B cell (primary cell): ENCODE data around the gene CCDC78. TPM values are rescaled to one million over a fixed set of nuclear protein-coding genes. Genes with fewer than 3 reads are reported as not detected.

Experiments
- ATAC-seq: fragments of 200-7000 bp; cut with Tn5 transposase; one replicate; pipeline ENCODE4 v1.10.0; 2021; ENCODE audit warnings: low read depth, mild to moderate bottlenecking, moderate number of reproducible peaks, moderate library complexity
- CTCF ChIA-PET: fragments of 350-600 bp; sonication (Branson Sonifier 250); formaldehyde crosslinking; loops from one replicate; lab custom pipeline; 2021; ENCODE audit warnings: antibody characterized with exemption, inconsistent platforms; lab: Charles Lee
- POLR2A ChIA-PET: fragments of 350-600 bp; sonication (Branson Sonifier 250); formaldehyde crosslinking; loops from one replicate; lab custom pipeline; 2021; ENCODE audit warnings: antibody characterized with exemption; lab: Charles Lee
- DNase-seq: peaks from one replicate; pipeline ENCODE4 v3.0.0; 2013
- H2AFZ ChIP-seq: 2 replicates; pipeline ENCODE4 v1.6.1; 2012; ENCODE audit warnings: mild to moderate bottlenecking, low read depth, low read length; ENCODE audit not compliant: insufficient read depth, poor library complexity, severe bottlenecking
- H3K27ac ChIP-seq, 2 donors: 1 replicate in 1 of 2; 2 replicates in 1 of 2; pipeline ENCODE4 v1.5.1; 2012 to 2013; ENCODE audit warnings: low read length in 2 of 2, mild to moderate bottlenecking in 2 of 2, moderate library complexity in 1 of 2
- H3K27me3 ChIP-seq, 4 experiments: fragments of 200-600 bp in 1 of 4; sonication (generic) in 1 of 4; replicated peaks in 1 of 4; 1 replicate in 2 of 4; 2 replicates in 2 of 4; pipeline versions ENCODE4 v1.6.1 to v1.7.0; 2013 to 2016; ENCODE audit warnings: low read length in 3 of 4, mild to moderate bottlenecking in 2 of 4, mixed read lengths in 1 of 4, moderate library complexity in 1 of 4; ENCODE audit not compliant: insufficient read depth in 4 of 4, control insufficient read depth in 3 of 4; ENCODE audit errors: control extremely low read depth in 1 of 4
- H3K36me3 ChIP-seq, 2 experiments: replicated peaks in 1 of 2; 1 replicate in 1 of 2; 2 replicates in 1 of 2; pipeline versions ENCODE4 v1.6.1 to v1.7.1; 2013; ENCODE audit warnings: low read length in 1 of 2; ENCODE audit not compliant: insufficient read depth in 2 of 2, control insufficient read depth in 1 of 2; ENCODE audit errors: control extremely low read depth in 1 of 2, extremely low read depth in 1 of 2
- H3K4me1 ChIP-seq, 2 donors: fragments of 200-600 bp in 1 of 2; sonication (generic) in 1 of 2; 1 replicate in 1 of 2; 2 replicates in 1 of 2; pipeline versions ENCODE4 v1.5.1 to v1.6.1; 2013 to 2017; ENCODE audit warnings: low read length in 2 of 2; ENCODE audit not compliant: control insufficient read depth in 2 of 2, insufficient read depth in 2 of 2
- H3K4me2 ChIP-seq: replicated peaks from 2 replicates; pipeline ENCODE3; 2012; ENCODE audit warnings: mild to moderate bottlenecking, low read depth, low read length; ENCODE audit not compliant: poor library complexity, severe bottlenecking
- H3K4me3 ChIP-seq, 5 experiments: fragments of 200-600 bp in 1 of 5; sonication (generic) in 1 of 5; 1 replicate in 3 of 5; 2 replicates in 2 of 5; pipeline versions ENCODE4 v1.5.1 to v1.7.0; 2011 to 2016; ENCODE audit warnings: low read length in 4 of 5, mild to moderate bottlenecking in 4 of 5, low read depth in 2 of 5, control low read depth in 1 of 5, moderate library complexity in 1 of 5; ENCODE audit not compliant: insufficient read depth in 1 of 5; ENCODE audit errors: control extremely low read depth in 1 of 5, extremely low read depth in 1 of 5
- H3K79me2 ChIP-seq: fragments of 200-600 bp; sonication (generic); one replicate; pipeline ENCODE4 v1.6.0; 2016; ENCODE audit warnings: low read length; ENCODE audit not compliant: control insufficient read depth, insufficient read depth
- H3K9ac ChIP-seq: fragments of 200-600 bp; sonication (generic); 2 replicates; pipeline ENCODE4 v1.6.1; 2017; ENCODE audit warnings: mild to moderate bottlenecking, low read length, moderate library complexity
- H3K9me3 ChIP-seq, 3 donors: one replicate each; pipeline versions ENCODE4 v1.6.1 to v1.7.1; 2013; ENCODE audit warnings: low read length in 2 of 3; ENCODE audit not compliant: control insufficient read depth in 2 of 3, insufficient read depth in 1 of 3; ENCODE audit errors: control extremely low read depth in 1 of 3
- H4K20me1 ChIP-seq: 2 replicates; pipeline ENCODE4 v1.6.0; 2012; ENCODE audit warnings: mild to moderate bottlenecking, low read length; ENCODE audit not compliant: insufficient read depth, control insufficient read depth, poor library complexity, severe bottlenecking
- H3K27ac Mint-ChIP-seq: one replicate; pipeline ENCODE4 v1.8.0; 2021; ENCODE audit warnings: mixed read lengths
- H3K27me3 Mint-ChIP-seq: one replicate; pipeline ENCODE4 v1.8.0; 2021; ENCODE audit warnings: mixed read lengths
- H3K4me1 Mint-ChIP-seq: one replicate; pipeline ENCODE4 v1.8.0; 2021; ENCODE audit warnings: mixed read lengths
- H3K4me3 Mint-ChIP-seq: one replicate; pipeline ENCODE4 v1.8.0; 2021; ENCODE audit warnings: mixed read lengths
- H3K9me3 Mint-ChIP-seq: one replicate; pipeline ENCODE4 v1.8.0; 2022; ENCODE audit warnings: mixed read lengths; ENCODE audit not compliant: insufficient read depth
- EZH2 ChIP-seq: IDR thresholded peaks from 2 replicates; pipeline ENCODE4 v1.6.1; 2012; ENCODE audit warnings: borderline replicate concordance, low read depth, mild to moderate bottlenecking, moderate library complexity, low read length; ENCODE audit not compliant: insufficient read depth, poor library complexity, severe bottlenecking
- WGBS: methylation state at CpG from one replicate; pipeline ENCODE4 v1.1.5; 2013; ENCODE audit warnings: missing lambda C conversion rate; ENCODE audit not compliant: insufficient coverage; 5-methylcytosine and 5-hydroxymethylcytosine counted together
- intact Hi-C: fragments of 100-400 bp; cut with micrococcal nuclease; formaldehyde crosslinking; loops from one replicate; pipeline ENCODE4 v1.10.0; 2022
- polyA plus RNA-seq: library from polyadenylated mRNA; depleted of rRNA; stranded (reverse); fragments of >200 nt; gene quantifications from 2 replicates; pipeline ENCODE4 v1.2.3, GENCODE V29; 2012
- total RNA-seq, 2 donors: library from RNA; stranded (reverse); fragments of 120-200 nt in 1 of 2; gene quantifications; 1 replicate in 1 of 2; 2 replicates in 1 of 2; pipeline versions ENCODE4 v1.2.3 to v1.2.4, GENCODE V29; 2013 to 2022
- TF ChIP-seq, protein P1 (sequence below): fragments of 200-600 bp; IDR thresholded peaks from one replicate; pipeline ENCODE4 v1.8.0; 2022; ENCODE audit warnings: antibody characterized with exemption, mild to moderate bottlenecking

CCDC78 gene
- total and polyA plus RNA-seq, 2 donors (not counting 1 experiment from before 2014, with no cell fraction given), result 11.8 to 34.2 TPM

DNA sequence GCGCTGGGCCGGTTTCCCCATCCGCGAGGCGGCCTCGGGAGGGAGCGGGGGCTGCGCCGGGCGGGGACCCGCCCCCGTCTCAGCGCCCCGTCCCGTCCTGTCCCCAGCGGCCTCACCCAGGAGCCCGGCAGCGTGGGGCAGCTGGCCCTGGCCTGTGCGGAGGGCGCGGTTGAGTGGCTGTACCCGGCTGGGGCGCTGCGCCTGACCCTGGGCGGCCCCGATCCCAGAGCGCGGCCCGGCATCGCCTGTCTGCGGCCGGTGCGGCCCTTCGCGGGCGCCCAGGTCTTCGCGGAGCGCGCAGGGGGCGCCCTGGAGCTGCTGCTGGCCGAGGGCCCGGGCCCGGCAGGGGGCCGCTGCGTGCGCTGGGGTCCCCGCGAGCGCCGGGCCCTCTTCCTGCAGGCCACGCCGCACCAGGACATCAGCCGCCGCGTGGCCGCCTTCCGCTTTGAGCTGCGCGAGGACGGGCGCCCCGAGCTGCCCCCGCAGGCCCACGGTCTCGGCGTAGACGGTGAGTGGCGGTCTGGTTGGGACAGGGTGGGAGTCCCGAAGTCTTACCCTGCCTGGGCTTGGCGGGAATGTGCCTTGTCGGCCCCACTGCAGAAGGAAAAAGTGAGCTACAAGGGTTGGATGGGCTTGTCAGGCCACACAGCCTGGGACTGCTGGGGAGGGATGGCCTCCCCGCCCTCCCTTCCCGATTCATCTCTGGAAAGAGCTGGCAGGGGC is 10.6 kb downstream of the CCDC78 start:
- Histone ChIP-seq H3K27ac (no peak overlapping the region), H3K9me3 (peaks cover 0 to 12% (median 0%) of the 10 kb centered on the region in 3 donors), H3K27me3 (peaks cover 0 to 36% (median 14%) of the 10 kb centered on the region in 4 experiments), H3K9ac (peak overlapping the region; percentile 61), H4K20me1 (peaks cover 11% of the 10 kb centered on the region), H2AFZ (peak overlapping the region; percentile 77), H3K36me3 (no peaks in the 10 kb centered on the region), H3K4me3 (peak overlapping the region in 4 of 5 experiments; percentile 8 to 61 (median 54)), H3K4me1 (peaks cover 21 to 34% of the 10 kb centered on the region in 2 donors), H3K4me2 (peak overlapping the region; percentile 95), H3K79me2 (no peaks in the 10 kb centered on the region)
- Mint-ChIP-seq H3K27ac (no peak overlapping the region), H3K9me3 (no peaks in the 10 kb centered on the region), H3K27me3 (peaks cover 10% of the 10 kb centered on the region), H3K4me1 (peaks cover 13% of the 10 kb centered on the region), H3K4me3 (peak overlapping the region; percentile 72)
- peak; percentile 8 for ATAC-seq
- intact Hi-C loops, result loop anchor here (5.0 kb wide), 1 partner anchor 257 kb away; the partner anchor contains the start of gene LMF1
- WGBS, result 2% methylated on average over 74 of the region's 74 CpGs
- peak; percentile 56 for DNase-seq
- ChIA-PET CTCF (interaction anchor here (0.9 to 7.6 kb wide), 7 partner anchors 8 to 70 kb away, joined by 3 to 94 read pairs (median 9); partner anchors contain the start of genes CCDC78, CHTF18, CIAO3 and RPUSD1), POLR2A (interaction anchor here (1.4 to 2.1 kb wide), 3 partner anchors 10 to 25 kb away, joined by 4 to 11 read pairs (median 8); partner anchors contain the start of genes CCDC78 and CIAO3)
- TF ChIP-seq, protein P1, sequence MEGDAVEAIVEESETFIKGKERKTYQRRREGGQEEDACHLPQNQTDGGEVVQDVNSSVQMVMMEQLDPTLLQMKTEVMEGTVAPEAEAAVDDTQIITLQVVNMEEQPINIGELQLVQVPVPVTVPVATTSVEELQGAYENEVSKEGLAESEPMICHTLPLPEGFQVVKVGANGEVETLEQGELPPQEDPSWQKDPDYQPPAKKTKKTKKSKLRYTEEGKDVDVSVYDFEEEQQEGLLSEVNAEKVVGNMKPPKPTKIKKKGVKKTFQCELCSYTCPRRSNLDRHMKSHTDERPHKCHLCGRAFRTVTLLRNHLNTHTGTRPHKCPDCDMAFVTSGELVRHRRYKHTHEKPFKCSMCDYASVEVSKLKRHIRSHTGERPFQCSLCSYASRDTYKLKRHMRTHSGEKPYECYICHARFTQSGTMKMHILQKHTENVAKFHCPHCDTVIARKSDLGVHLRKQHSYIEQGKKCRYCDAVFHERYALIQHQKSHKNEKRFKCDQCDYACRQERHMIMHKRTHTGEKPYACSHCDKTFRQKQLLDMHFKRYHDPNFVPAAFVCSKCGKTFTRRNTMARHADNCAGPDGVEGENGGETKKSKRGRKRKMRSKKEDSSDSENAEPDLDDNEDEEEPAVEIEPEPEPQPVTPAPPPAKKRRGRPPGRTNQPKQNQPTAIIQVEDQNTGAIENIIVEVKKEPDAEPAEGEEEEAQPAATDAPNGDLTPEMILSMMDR, result peak; percentile 12
- TF ChIP-seq EZH2, result no peak
